GM21619 (cell line): ENCODE measurements around the gene ZNF473.
"Not testable (repeated sequence)": the region's sequence is repeated elsewhere in the genome, so short reads cannot be mapped to it uniquely, and the experiment has no call there.

Source experiments
- ATAC-seq: cut with Tn5 transposase; IDR thresholded peaks from one replicate; pipeline ENCODE4 v1.9.1; 2021; ENCODE audit not compliant: unreplicated experiment

Gene ZNF473

GRCh38 chr19:50097884-50098283, 72.1 kb downstream of the ZNF473 start:
- ATAC-seq = not testable (repeated sequence)

GRCh38 chr19:50098892-50099291, 73.1 kb downstream of the ZNF473 start:
- ATAC-seq = not testable (repeated sequence)

GRCh38 chr19:50099696-50100095, 73.9 kb downstream of the ZNF473 start:
- ATAC-seq = not testable (repeated sequence)

GRCh38 chr19:50100946-50101345, 75.1 kb downstream of the ZNF473 start:
- ATAC-seq = not testable (repeated sequence)
